KG1 (cell line): ENCODE measurements around the gene RFX3.

Source experiments
- DNase-seq: peaks from one replicate; lab custom pipeline; 2025; lab: John Stamatoyannopoulos, UW

Gene RFX3

GRCh38 chr9:3205421-3206095 lies 320.2 kb downstream of the RFX3 start:
- no peak for DNase-seq

DNA sequence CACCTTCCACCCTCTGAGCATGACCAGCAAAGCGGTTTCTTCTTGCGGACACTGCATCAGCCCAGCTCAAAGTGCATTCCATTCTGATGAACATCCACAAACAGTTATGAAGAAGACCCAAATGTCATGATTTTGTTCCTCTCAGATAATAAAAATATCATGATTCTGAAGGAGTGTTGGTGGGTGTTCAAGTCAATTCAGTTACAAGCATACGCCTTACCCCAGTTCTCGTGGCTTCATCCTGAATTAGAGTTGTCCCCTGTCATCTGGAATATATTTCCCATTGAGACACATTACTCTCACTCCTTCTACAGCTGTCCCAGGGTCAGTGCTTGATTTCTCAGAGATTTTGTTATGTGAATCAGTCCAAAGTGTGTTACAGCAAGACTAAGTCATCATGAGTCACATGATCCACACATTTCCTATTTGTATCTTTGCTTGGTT lies 325.4 kb downstream of the RFX3 start:
- no peak for DNase-seq

GRCh38 chr9:3193791-3194190 lies 332.0 kb downstream of the RFX3 start:
- DNase-seq: no peak

DNA sequence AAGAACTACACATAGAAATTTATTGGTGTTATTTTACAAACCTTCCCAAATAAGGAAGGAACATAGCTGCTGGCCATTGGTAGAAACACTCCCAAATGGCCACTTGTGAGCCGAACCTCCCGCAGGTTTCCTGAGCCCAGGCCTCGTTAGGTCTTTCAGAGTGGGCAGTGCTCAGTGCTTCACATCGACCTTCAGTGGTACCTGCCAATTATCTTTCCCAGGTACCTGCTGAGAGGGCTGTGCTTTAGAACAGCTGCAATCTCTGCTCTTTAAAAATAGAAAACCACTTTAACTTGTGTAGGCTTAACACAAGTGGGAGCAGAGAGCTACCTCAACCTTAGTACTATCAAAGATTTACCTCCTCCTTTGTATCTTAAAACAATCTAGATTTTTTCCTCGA lies 334.1 kb downstream of the RFX3 start:
- no peak for DNase-seq

DNA sequence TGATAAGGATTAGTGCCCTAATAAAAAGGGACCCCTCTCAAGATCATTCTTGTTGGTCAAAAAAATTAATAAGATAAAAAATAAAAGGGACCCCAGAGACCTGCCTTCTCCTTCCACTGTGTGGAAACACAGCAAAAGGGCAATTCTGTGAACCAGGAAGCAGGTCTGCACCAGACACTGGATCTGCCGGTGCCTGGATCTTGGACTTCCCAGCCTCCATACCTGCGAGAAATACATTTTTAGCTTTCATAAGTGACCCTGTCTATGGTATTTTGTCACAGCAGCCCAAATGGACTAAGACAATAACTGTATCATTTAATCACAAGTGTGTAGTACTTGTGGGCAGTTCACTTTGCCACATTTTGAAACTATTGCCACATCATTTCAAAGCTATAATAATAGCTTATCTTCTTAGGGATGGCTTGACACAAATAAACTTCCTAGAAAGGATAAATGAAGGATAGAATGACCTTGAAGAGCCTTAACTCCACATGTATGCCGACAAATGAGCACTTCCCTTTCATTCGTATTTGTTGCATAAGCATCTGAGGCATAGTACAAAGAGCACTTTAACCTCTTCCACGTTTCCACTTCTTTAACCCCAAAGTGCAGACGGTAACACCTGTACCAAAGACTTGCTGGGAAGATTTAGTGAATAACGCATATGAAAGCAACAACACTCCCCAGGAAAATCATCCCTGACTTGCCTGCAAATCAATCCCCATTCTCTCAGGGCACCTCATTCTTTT lies 336.5 kb downstream of the RFX3 start:
- DNase-seq: no peak

GRCh38 chr9:3186751-3187150 lies 339.1 kb downstream of the RFX3 start:
- no peak for DNase-seq

GRCh38 chr9:3181049-3181953 lies 344.5 kb downstream of the RFX3 start:
- DNase-seq: no peak

- no peak for DNase-seq
Observed at GRCh38 chr9:3180696-3181048, 345.1 kb downstream of the RFX3 start.

DNA sequence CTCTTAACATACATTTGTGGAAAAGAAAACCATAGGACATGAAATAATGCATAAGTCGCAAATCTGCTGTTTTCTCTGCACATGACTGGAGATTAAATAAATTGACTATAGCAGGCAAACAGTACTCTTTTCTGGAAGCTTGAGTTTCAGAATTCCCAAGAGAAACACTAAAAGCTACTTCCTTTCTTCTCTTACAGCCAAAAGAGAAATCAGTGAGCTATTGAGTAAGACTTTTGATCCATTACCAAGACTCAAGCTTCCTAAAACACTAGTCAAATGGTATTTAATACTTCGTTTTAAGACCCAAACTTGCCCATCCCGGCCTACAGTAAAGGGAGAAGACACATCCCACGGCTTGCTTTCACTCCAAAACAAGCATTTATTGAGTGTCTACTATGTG lies 346.1 kb downstream of the RFX3 start:
- no peak for DNase-seq

DNA sequence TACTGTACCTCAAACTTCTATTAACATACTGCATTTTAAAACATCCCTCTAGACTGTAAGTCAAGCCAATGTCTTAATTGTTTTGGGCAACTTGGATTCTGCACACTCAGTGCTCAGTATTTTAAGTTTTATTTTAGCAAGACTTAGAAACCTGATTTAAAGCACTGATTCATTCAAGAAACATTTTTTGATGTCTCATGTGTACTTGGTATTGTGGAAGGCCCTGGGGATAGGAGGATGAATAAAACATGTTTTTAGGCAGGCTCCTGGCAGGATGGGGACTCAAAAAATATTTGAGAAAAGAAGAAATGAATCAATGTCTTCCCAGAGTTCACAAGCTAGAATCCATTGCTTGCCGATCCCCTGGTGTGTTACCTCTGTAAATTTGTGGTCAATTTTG lies 347.9 kb downstream of the RFX3 start:
- DNase-seq: no peak

- no peak for DNase-seq
Observed at GRCh38 chr9:3177146-3177761, 348.5 kb downstream of the RFX3 start.

DNA sequence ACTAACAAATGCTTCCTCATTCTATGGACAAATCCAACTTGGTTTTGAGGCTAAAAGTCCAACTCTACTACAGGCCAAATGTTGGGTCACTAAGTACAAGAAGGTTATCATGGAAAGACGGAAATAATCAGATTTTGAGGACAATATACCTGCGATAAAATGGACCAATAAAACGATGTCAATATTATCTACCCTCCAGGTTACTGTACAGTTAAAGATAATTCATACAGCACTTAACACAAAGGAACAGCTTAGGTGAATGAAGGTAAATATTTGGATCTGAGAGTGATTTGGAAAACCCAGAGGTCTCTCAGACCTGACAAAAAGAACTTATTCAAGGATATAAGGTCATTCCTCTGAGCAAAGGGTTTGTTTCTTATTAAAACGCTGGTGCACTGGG lies 352.4 kb downstream of the RFX3 start:
- no peak for DNase-seq

DNA sequence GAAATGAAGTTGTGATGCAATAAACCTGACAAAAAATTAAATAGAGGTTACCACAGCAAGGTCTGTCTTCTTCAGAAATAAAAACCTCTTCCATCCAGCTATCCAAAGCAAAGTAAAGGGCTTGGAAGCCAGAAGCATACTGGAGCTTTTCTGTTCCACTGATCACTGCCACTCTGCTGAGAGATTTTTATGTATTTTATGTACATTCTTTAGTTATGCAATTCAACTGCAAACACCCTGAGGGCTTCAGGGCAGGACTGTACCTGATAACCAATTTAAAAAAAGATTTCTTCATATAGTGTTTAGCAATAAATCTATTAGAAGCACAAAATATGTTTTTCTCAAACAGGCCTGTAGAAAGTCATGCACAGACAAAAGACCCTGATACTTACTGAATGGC lies 355.0 kb downstream of the RFX3 start:
- DNase-seq: no peak
